HG03558 (cell line): ENCODE results near the gene COL4A1.

Experiments used
- ATAC-seq: cut with Tn5 transposase; IDR thresholded peaks from one replicate; pipeline ENCODE4 v1.9.1; 2021; ENCODE audit warnings: moderate number of reproducible peaks; ENCODE audit not compliant: unreplicated experiment; ENCODE audit errors: extremely low read depth

Gene COL4A1

GRCh38 chr13:110263888-110264287 lies 43.1 kb downstream of the COL4A1 start:
- ATAC-seq, result no peak

GRCh38 chr13:110263404-110263803 lies 43.6 kb downstream of the COL4A1 start:
- ATAC-seq, result no peak

- ATAC-seq, result no peak
These were observed 44.3 kb downstream of the COL4A1 start for GRCh38 chr13:110262508-110263291.

GRCh38 chr13:110262082-110262436 lies 44.9 kb downstream of the COL4A1 start:
- ATAC-seq, result no peak

- ATAC-seq, result no peak
These were observed 45.5 kb downstream of the COL4A1 start for GRCh38 chr13:110261166-110262081.

DNA sequence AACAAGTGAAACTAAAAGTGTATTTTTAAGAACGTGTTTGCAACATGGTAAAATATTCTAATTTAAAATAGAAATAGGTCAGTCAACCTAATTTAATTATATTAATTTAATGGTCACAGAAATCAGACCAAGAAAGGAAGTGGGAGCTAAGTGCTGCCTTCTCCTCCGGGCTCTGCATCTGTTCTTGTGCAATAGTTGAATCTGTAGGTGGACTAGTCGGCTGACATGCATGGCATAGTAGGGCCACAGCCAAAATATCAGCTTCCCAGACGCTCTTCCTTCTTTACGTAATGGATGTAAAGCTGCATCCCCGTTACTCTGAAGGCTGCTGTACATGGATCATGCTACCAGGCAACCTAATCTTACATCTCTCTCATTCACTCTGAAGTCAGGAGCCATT lies 47.3 kb downstream of the COL4A1 start:
- ATAC-seq, result no peak

- ATAC-seq, result no peak
These were observed 47.9 kb downstream of the COL4A1 start for GRCh38 chr13:110258876-110259631.

DNA sequence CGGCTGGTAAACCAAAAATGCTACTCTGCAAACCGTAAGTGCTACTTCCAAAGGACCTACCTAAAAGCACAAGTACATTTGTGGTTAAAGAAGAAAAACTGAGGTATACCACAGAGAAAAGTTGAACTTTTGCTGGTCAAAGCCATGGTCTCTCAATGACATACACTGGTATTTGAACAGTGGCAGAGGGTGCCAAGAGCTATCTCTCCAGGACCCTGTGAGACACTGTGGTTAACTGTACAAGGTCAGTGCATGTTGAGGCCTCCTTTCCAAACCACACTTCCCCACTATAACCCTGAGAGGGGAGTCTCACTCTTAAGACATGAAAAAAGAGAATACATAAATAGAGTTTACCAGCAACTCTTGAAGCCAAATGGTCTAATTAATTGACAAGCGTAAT lies 49.5 kb downstream of the COL4A1 start:
- ATAC-seq, result no peak

DNA sequence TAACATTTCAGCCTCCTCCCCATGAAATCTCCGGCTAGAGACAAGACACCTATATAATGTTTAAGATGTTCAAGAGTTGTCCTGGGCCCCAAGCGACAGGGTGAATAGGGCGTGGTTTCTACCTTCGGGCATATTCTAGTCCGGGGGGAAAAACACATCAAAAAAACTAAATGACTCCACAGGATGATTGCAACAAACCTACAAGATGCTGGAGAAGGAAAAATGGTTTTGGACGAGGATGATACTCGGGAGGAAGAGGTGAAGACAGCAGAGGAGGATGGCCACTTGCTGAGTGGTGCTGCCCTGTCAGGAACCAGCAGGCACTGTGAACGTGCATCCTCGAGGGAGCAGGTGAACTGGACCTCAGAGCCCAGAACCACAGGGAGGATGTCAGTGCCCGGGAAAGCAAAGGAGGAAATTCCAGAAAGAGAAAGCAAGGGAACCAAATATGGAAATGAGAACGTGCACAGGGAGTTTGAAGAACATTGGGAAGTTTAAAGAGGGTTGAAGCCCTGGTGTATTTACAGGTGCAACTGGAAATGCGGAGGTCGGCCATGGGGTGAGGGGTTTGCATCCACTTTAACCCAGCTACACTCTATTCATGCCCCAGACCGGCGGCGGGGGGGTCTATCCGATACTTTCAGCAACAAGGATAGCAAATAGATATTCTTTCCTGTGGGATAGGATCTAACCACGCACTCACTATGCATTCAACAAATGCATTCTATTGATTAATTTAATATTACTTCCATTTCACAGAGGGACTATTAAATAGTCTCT lies 50.6 kb downstream of the COL4A1 start:
- no peak for ATAC-seq

DNA sequence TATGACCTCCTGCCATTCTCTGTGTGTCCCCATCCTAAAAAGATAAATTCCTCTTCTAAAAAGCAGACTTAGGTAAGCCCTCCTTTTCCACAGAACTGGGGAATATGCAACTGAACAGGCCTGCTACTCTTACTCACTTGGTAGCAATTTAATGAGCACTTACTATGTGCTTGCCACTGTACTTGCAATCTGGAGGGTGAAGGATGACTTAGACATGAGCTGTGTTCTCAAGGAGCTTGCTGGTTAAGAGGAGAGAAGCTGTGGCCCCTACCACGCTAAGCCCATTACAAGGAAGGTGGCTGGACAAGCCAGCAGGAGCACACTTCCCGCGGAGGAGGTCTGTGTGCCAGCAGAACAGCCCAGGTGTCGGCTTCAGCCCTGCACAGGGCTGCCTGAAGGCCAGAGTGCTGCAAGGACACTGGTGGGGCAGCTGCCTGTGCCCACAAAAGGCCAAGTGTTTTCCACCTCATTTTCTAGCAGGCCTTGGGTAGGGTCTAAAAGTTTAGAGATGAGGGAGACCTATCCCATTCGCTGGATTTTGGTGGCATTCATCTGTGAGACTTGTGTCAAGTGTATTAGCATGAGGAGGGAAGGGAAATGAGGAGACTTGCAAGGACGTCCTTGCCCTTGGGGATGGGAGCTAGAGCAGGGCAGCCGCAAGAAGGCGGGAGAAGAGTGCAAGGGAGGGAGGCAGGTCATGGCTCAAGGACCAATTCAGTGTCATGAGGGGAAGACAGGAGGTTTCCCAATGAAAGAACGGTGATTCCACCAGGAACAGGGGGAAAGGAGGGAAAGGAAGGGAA lies 52.0 kb downstream of the COL4A1 start:
- ATAC-seq, result no peak

GRCh38 chr13:110254151-110254679 lies 52.7 kb downstream of the COL4A1 start:
- no peak for ATAC-seq

DNA sequence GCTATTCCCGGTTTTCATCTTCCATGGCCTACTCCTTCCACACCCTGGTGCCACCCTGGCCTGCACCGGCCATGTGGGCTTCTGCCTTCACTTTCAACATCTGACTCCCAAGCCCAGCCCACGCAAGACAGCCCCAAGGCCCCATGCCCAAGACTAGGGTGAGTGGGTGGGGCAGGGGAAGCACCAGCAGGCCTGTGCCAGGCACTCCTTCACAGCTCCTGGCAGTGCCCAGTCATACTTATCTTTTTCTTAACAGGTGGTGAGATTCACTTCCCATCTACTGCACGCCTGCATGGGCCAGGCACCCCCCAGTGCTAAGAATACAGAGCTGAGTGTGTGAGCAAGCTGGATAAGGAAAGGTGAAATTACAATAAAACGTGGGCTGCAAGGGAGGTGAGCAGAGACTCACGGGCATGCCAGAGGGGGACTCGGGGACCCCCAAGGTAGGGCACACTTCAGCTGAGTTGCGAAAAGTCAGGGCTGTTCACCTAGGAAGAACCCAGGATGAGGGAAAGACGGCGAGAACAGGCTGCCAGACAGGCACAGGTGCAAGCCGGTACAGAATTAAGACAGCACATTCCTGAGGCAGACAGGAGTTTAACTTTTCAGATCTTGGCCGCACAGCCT lies 55.7 kb downstream of the COL4A1 start:
- no peak for ATAC-seq

GRCh38 chr13:110250258-110250891 lies 56.6 kb downstream of the COL4A1 start:
- ATAC-seq, result no peak

DNA sequence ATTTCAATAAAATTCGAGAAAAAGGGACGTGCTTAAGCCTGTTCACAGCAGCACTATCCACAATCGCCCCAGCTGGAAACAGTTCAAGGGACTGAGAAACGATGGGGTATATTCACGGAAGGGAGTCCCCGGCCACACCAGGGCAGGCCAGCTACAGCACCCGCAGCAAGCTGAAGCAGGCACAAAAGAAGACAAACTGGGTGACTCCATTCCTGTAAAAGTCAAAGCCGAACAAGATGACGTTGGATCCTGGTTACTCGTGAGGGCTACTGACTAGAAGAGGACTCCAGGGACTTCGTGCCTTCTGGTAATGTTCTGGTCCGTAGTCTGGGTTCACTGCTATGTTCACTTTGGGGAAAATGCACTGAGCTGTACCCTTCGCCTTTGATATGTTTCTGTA lies 57.6 kb downstream of the COL4A1 start:
- ATAC-seq, result no peak

- no peak for ATAC-seq
These were observed 58.4 kb downstream of the COL4A1 start for GRCh38 chr13:110248449-110249143.

DNA sequence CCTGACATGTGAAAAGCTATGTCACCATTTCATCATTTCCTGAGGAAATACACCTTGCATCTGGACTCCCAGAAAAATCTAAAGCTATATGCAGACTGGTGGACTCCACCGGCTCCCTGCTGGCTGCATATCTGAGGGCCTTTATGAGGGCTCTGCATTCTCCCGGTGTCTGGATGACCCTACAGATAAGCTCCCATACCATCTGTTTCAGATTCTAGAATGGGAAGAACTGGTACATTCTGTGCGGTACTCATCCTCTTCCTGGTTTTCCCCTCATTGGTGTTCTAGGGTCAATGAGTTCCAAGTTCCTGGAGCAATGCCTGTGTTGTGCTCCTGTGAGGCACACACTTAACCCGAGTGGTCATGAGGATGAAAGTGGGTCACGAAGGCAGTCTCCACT lies 60.4 kb downstream of the COL4A1 start:
- ATAC-seq, result no peak

DNA sequence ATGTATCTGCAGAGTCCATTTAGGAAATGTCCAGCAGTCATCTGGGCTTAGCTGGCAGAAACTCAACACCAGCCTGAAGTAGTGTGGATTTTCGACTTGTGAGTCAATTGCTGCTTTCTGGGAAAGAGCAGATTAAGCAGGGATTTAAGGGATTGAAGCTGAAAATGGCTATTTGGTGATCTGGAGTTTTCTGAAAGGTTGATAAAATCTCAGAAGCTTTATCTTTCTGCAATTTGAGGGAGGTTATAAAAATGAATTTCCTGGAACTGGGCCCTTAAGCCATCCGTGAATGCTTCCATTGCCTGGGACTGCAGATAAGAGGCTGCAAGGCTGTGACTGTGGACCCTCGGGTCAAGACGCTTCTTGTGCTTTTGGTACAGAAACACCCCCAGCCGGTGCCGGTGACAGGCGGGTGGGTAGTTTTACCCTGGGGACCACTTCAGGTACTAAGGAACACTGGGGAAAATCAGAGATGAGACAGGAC lies 61.5 kb downstream of the COL4A1 start:
- no peak for ATAC-seq
